HepG2 (cell line): ENCODE data around the gene ETF1. TPM values are rescaled to one million over a fixed set of nuclear protein-coding genes. Genes with fewer than 3 reads are reported as not detected.

ENCODE experiments used
- AFF4 ChIP-seq: sonication (generic); formaldehyde crosslinking; IDR thresholded peaks from 2 replicates; pipeline ENCODE4 v1.4.0; 2020; ENCODE audit warnings: missing genetic modification reagents
- ATF4 ChIP-seq, 2 experiments: fragments of 450-650 bp in 1 of 2; sonication (generic) in 1 of 2; formaldehyde crosslinking; IDR thresholded peaks; 2 replicates each; pipeline versions ENCODE4 v1.5.0 to v1.8.0; 2020 to 2022; ENCODE audit warnings: mild to moderate bottlenecking in 1 of 2, missing genetic modification reagents in 1 of 2
- CAMTA2 ChIP-seq: sonication (generic); formaldehyde crosslinking; IDR thresholded peaks from 2 replicates; pipeline ENCODE4 v1.4.0; 2020; ENCODE audit warnings: mild to moderate bottlenecking, missing genetic modification reagents, borderline replicate concordance
- DNMT3B ChIP-seq: conservative IDR thresholded peaks from 2 replicates; pipeline ENCODE4 v1.6.1; 2016; ENCODE audit warnings: missing biosample characterization, control low read depth
- NFE2L1 ChIP-seq: sonication (generic); formaldehyde crosslinking; IDR thresholded peaks from 2 replicates; pipeline ENCODE4 v1.4.0; 2020; ENCODE audit warnings: missing genetic modification reagents, mild to moderate bottlenecking, borderline replicate concordance
- PAXIP1 ChIP-seq: sonication (generic); formaldehyde crosslinking; conservative IDR thresholded peaks from 2 replicates; pipeline ENCODE4 v1.4.0; 2020; ENCODE audit warnings: mild to moderate bottlenecking, missing genetic modification reagents, moderate library complexity
- RCOR2 ChIP-seq: IDR thresholded peaks from 2 replicates; pipeline ENCODE4 v1.6.1; 2016; ENCODE audit warnings: missing biosample characterization, missing genetic modification reagents
- RFXAP ChIP-seq: sonication (generic); formaldehyde crosslinking; IDR thresholded peaks from 2 replicates; pipeline ENCODE4 v1.4.0; 2020; ENCODE audit warnings: missing genetic modification reagents, borderline replicate concordance
- SMAD3 ChIP-seq: sonication (generic); formaldehyde crosslinking; IDR thresholded peaks from 2 replicates; pipeline ENCODE4 v1.4.0; 2020; ENCODE audit warnings: missing genetic modification reagents
- TMF1 ChIP-seq: sonication (generic); formaldehyde crosslinking; IDR thresholded peaks from 2 replicates; pipeline ENCODE4 v1.8.1; 2022; ENCODE audit warnings: low read depth, missing genetic modification reagents
- TP53 ChIP-seq: sonication (generic); formaldehyde crosslinking; conservative IDR thresholded peaks from 2 replicates; pipeline ENCODE4 v1.4.0; 2020; ENCODE audit warnings: missing genetic modification reagents
- ZBTB33 ChIP-seq: sonication (generic); formaldehyde crosslinking; IDR thresholded peaks from 2 replicates; pipeline ENCODE4 v1.4.0; 2020; ENCODE audit warnings: missing genetic modification reagents
- ZHX1 ChIP-seq: sonication (generic); formaldehyde crosslinking; IDR thresholded peaks from 2 replicates; pipeline ENCODE4 v1.8.1; 2022; ENCODE audit warnings: low read depth, mild to moderate bottlenecking, missing genetic modification reagents
- ZNF441 ChIP-seq: sonication (generic); formaldehyde crosslinking; IDR thresholded peaks from 2 replicates; pipeline ENCODE4 v1.7.0; 2021; ENCODE audit warnings: missing genetic modification reagents, borderline replicate concordance
- ZNF510 ChIP-seq: sonication (generic); formaldehyde crosslinking; IDR thresholded peaks from 2 replicates; pipeline ENCODE4 v1.4.0; 2020; ENCODE audit warnings: low read depth, mild to moderate bottlenecking, missing genetic modification reagents
- ZNF546 ChIP-seq: sonication (generic); formaldehyde crosslinking; conservative IDR thresholded peaks from 2 replicates; pipeline ENCODE4 v1.8.1; 2023; ENCODE audit warnings: mild to moderate bottlenecking, missing genetic modification reagents
- ZNF777 ChIP-seq: sonication (generic); formaldehyde crosslinking; IDR thresholded peaks from 2 replicates; pipeline ENCODE4 v1.4.0; 2020; ENCODE audit warnings: missing genetic modification reagents
- polyA plus RNA-seq, 8 experiments: library from polyadenylated mRNA; depleted of rRNA in 3 of 8; stranded (reverse) in 7 of 8; unstranded in 1 of 8; fragments of >200 nt; fragmentation: Illumina TruSeq in 4 of 8; extraction: Trizol in 4 of 8; gene quantifications; 2 replicates each; pipeline versions ENCODE4 v1.2.1 to v1.2.3, GENCODE V29; 2011 to 2016; ENCODE audit warnings: low read depth in 4 of 8, missing spikeins in 1 of 8, mixed read lengths in 1 of 8; ENCODE audit not compliant: insufficient read depth in 1 of 8
- total RNA-seq, 5 experiments: library from RNA; depleted of rRNA; stranded (reverse); fragments of >200 nt; fragmentation: Illumina TruSeq; extraction: Trizol; gene quantifications; 2 replicates each; pipeline ENCODE4 v1.2.3, GENCODE V29; 2016; ENCODE audit warnings: low read depth in 1 of 5

The ETF1 gene
- total and polyA plus RNA-seq, 2 of the 13 experiments (the other 11 are each of a cell fraction or from before 2014, with no cell fraction given): 52.1 to 184 TPM

GRCh38 chr5:138543730-138544104 lies 681 bp upstream of the ETF1 start (continued):
- TF ChIP-seq ZHX1 (0 out of 2 replicates have a peak, but pooled peaks have one; percentile 15), RFXAP (CRISPR knock-in tag) (no peak), ZNF441 (CRISPR knock-in tag) (0 out of 2 replicates have a peak, but pooled peaks have one; percentile 6), PAXIP1 (CRISPR knock-in tag) (no peak), CAMTA2 (CRISPR knock-in tag) (no peak), TMF1 (CRISPR knock-in tag) (no peak), ATF4 (CRISPR knock-in tag; IDR thresholded peaks at IDR 0.05) (no peak), NFE2L1 (0 out of 2 replicates have a peak, but pooled peaks have one; percentile 12), RCOR2 (CRISPR knock-in tag) (no peak), AFF4 (0 out of 2 replicates have a peak, but pooled peaks have one; percentile 67), TP53 (no peak), ZBTB33 (CRISPR knock-in tag) (peak; percentile 4; the same call in 1 of the 2 replicates), SMAD3 (CRISPR knock-in tag) (no peak), ZNF510 (CRISPR knock-in tag) (no peak), ZNF546 (CRISPR knock-in tag) (0 out of 2 replicates have a peak, but pooled peaks have one; percentile 40), ZNF777 (peak; percentile 2; the same call in 1 of the 2 replicates), DNMT3B (CRISPR knock-in tag) (peak; percentile 16; the same call in 1 of the 2 replicates)
